ENCODE data around the gene INSIG1.
A peak's percentile ranks its signal among the peaks of the same experiment; 100 is the strongest.

Gene INSIG1

GRCh38 chr7:155339474-155339873 lies 41.8 kb downstream of the INSIG1 start (continued):
- no peak for TF ChIP-seq TRIM28 (IDR thresholded peaks at IDR 0.05; ENCODE audit: borderline replicate concordance, low read length)
- TF ChIP-seq ZNF140 (tag by site-specific recombination; IDR thresholded peaks at IDR 0.05): no peak
- no peak for TF ChIP-seq ZNF791 (tag by site-specific recombination; IDR thresholded peaks at IDR 0.05)
- no peak for TF ChIP-seq SP3 (tag by site-specific recombination; IDR thresholded peaks at IDR 0.05)
- no peak for TF ChIP-seq HIC1 (tag by site-specific recombination; IDR thresholded peaks at IDR 0.05)
- TF ChIP-seq ZXDB (tag by site-specific recombination; IDR thresholded peaks at IDR 0.05): no peak
- TF ChIP-seq KLF9 (tag by site-specific recombination; IDR thresholded peaks at IDR 0.05; ENCODE audit: low read depth): no peak
- TF ChIP-seq ZNF785 (tag by site-specific recombination; IDR thresholded peaks at IDR 0.05): no peak

- POLR2A ChIA-PET: no interaction called here
- Histone ChIP-seq H3K27ac (ENCODE audit: extremely low read depth, low read depth, low read length) (no peak overlapping the region), H3K9me3 (ENCODE audit: control insufficient read depth, insufficient read depth, low read depth, low read length) (no peaks in the 10 kb centered on the region), H3K4me1 (ENCODE audit: control insufficient read depth, insufficient read depth, low read length) (no peaks in the 10 kb centered on the region), H3K4me3 (ENCODE audit: low read depth, low read length) (no peak overlapping the region), H3K36me3 (ENCODE audit: control insufficient read depth in 2 of 2, insufficient read depth in 1 of 2, low read length in 2 of 2) (no peaks in the 10 kb centered on the region)
- TF ChIP-seq ZNF114 (tag by site-specific recombination; IDR thresholded peaks at IDR 0.05): no peak
- TF ChIP-seq ZNF530 (tag by site-specific recombination; IDR thresholded peaks at IDR 0.05; ENCODE audit: low read depth): no peak
- no peak for TF ChIP-seq ZFHX2 (tag by site-specific recombination; conservative IDR thresholded peaks at IDR 0.05)
- TF ChIP-seq ZNF404 (tag by site-specific recombination; IDR thresholded peaks at IDR 0.05): no peak
- TF ChIP-seq SALL2 (tag by site-specific recombination; IDR thresholded peaks at IDR 0.05; ENCODE audit: borderline replicate concordance): no peak
- TF ChIP-seq ZNF514 (tag by site-specific recombination; IDR thresholded peaks at IDR 0.05): no peak
- TF ChIP-seq ZBTB20 (tag by site-specific recombination; IDR thresholded peaks at IDR 0.05): no peak
- no peak for TF ChIP-seq REPIN1 (tag by site-specific recombination; IDR thresholded peaks at IDR 0.05; ENCODE audit: low read depth)
- no peak for TF ChIP-seq ZFP3 (tag by site-specific recombination; IDR thresholded peaks at IDR 0.05; ENCODE audit: low read depth)
- TF ChIP-seq, protein P1, sequence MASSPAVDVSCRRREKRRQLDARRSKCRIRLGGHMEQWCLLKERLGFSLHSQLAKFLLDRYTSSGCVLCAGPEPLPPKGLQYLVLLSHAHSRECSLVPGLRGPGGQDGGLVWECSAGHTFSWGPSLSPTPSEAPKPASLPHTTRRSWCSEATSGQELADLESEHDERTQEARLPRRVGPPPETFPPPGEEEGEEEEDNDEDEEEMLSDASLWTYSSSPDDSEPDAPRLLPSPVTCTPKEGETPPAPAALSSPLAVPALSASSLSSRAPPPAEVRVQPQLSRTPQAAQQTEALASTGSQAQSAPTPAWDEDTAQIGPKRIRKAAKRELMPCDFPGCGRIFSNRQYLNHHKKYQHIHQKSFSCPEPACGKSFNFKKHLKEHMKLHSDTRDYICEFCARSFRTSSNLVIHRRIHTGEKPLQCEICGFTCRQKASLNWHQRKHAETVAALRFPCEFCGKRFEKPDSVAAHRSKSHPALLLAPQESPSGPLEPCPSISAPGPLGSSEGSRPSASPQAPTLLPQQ (tag by site-specific recombination; IDR thresholded peaks at IDR 0.05): no peak
- TF ChIP-seq ZNF670 (tag by site-specific recombination; IDR thresholded peaks at IDR 0.05; ENCODE audit: low read depth): no peak
- TF ChIP-seq ZNF146 (tag by site-specific recombination; IDR thresholded peaks at IDR 0.05): no peak
- TF ChIP-seq ZNF19 (tag by site-specific recombination; IDR thresholded peaks at IDR 0.05; ENCODE audit: low read depth): no peak
- no peak for TF ChIP-seq GFI1B (tag by site-specific recombination; IDR thresholded peaks at IDR 0.05)
- no peak for TF ChIP-seq ZNF555 (tag by site-specific recombination; conservative IDR thresholded peaks at IDR 0.05)
- TF ChIP-seq ZFP37 (tag by site-specific recombination; IDR thresholded peaks at IDR 0.05): no peak
- CTCF ChIA-PET: interaction anchor here (1.1 kb wide), 1 partner anchor 427 kb away, joined by 3 read pairs; no protein-coding TSS in a partner anchor
Measured at GRCh38 chr7:155340071-155340531, 42.4 kb downstream of the INSIG1 start.

GRCh38 chr7:155340721-155341120 lies 43.0 kb downstream of the INSIG1 start:
- TF ChIP-seq AEBP2 (tag by site-specific recombination; IDR thresholded peaks at IDR 0.05; ENCODE audit: borderline replicate concordance) (no peak), ZIC2 (tag by site-specific recombination; IDR thresholded peaks at IDR 0.05) (0 out of 2 replicates have a peak, but pooled peaks have one; percentile 14), KLF1 (tag by site-specific recombination; IDR thresholded peaks at IDR 0.05) (no peak), ZFP41 (tag by site-specific recombination; IDR thresholded peaks at IDR 0.05; ENCODE audit: borderline replicate concordance) (no peak), ZNF585B (tag by site-specific recombination; IDR thresholded peaks at IDR 0.05) (no peak), OSR2 (tag by site-specific recombination; IDR thresholded peaks at IDR 0.05) (no peak), ZNF416 (tag by site-specific recombination; IDR thresholded peaks at IDR 0.05) (no peak), YY1 (tag by site-specific recombination; IDR thresholded peaks at IDR 0.05) (no peak)
- no peaks in the 10 kb centered on the region for H3K36me3 ChIP-seq (ENCODE audit: control insufficient read depth in 2 of 2, insufficient read depth in 1 of 2, low read length in 2 of 2)
- ChIA-PET POLR2A (no interaction called here), CTCF (no interaction called here)
- H3K4me3 ChIP-seq (ENCODE audit: low read depth, low read length): no peak overlapping the region
- H3K27ac ChIP-seq (ENCODE audit: extremely low read depth, low read depth, low read length): no peak overlapping the region
- no peaks in the 10 kb centered on the region for H3K9me3 ChIP-seq (ENCODE audit: control insufficient read depth, insufficient read depth, low read depth, low read length)
- no peaks in the 10 kb centered on the region for H3K4me1 ChIP-seq (ENCODE audit: control insufficient read depth, insufficient read depth, low read length)
